SK-N-SH (cell line): ENCODE data around the gene SMIM36.

Source experiments
- CTCF ChIP-seq: fragments of 200-600 bp; sonication (generic); IDR thresholded peaks from 2 replicates; pipeline ENCODE4 v1.6.1; 2017; ENCODE audit warnings: antibody characterized with exemption, mild to moderate bottlenecking, moderate library complexity
- FOXM1 ChIP-seq: IDR thresholded peaks from 2 replicates; pipeline ENCODE4 v1.4.0; 2012; ENCODE audit warnings: low read depth, mild to moderate bottlenecking
- IRF3 ChIP-seq: fragments of 150-350 bp; IDR thresholded peaks from 2 replicates; pipeline ENCODE4 v1.6.1; 2016; ENCODE audit warnings: mild to moderate bottlenecking, low read depth, low read length
- JUND ChIP-seq: IDR thresholded peaks from 2 replicates; pipeline ENCODE4 v1.4.0; 2012
- MAX ChIP-seq: IDR thresholded peaks from 2 replicates; pipeline ENCODE4 v1.4.0; 2012; ENCODE audit warnings: low read depth
- MXI1 ChIP-seq: IDR thresholded peaks from 2 replicates; pipeline ENCODE4 v1.6.1; 2012; ENCODE audit warnings: mild to moderate bottlenecking, low read depth, low read length, improper control_type of control experiment
- NRF1 ChIP-seq: IDR thresholded peaks from 2 replicates; pipeline ENCODE4 v1.6.1; 2012; ENCODE audit warnings: low read depth, mild to moderate bottlenecking, low read length
- PBX3 ChIP-seq: IDR thresholded peaks from 2 replicates; pipeline ENCODE4; 2012
- POLR2AphosphoS5 ChIP-seq: IDR thresholded peaks from 2 replicates; pipeline ENCODE4 v1.6.1; 2012; ENCODE audit warnings: low read depth, low read length
- REST ChIP-seq: IDR thresholded peaks from 2 replicates; pipeline ENCODE4 v1.6.1; 2012; ENCODE audit warnings: mild to moderate bottlenecking, low read depth, low read length, moderate library complexity
- SMC3 ChIP-seq: IDR thresholded peaks from 2 replicates; pipeline ENCODE4 v1.6.1; 2012; ENCODE audit warnings: low read depth, low read length, improper control_type of control experiment
- TEAD4 ChIP-seq: IDR thresholded peaks from 2 replicates; pipeline ENCODE4 v1.4.0; 2012; ENCODE audit warnings: mild to moderate bottlenecking, borderline replicate concordance; ENCODE audit not compliant: insufficient read depth
- YY1 ChIP-seq: IDR thresholded peaks from 2 replicates; pipeline ENCODE4 v1.4.0; 2012; ENCODE audit warnings: low read depth, mild to moderate bottlenecking

GRCh38 chr17:55545806-55546205, 34.6 kb upstream of the SMIM36 start:
- no peak for TF ChIP-seq CTCF
- TF ChIP-seq POLR2AphosphoS5 = no peak
- no peak for TF ChIP-seq FOXM1
- no peak for TF ChIP-seq JUND
- no peak for TF ChIP-seq MAX
- no peak for TF ChIP-seq REST
- no peak for TF ChIP-seq PBX3
- no peak for TF ChIP-seq YY1
- no peak for TF ChIP-seq NRF1
- TF ChIP-seq SMC3 = no peak
- TF ChIP-seq TEAD4 = no peak
- TF ChIP-seq MXI1 = no peak
- no peak for TF ChIP-seq IRF3
